Amniotic stem cell (primary cell): ENCODE measurements around the gene STARD3.

Source experiments
- DNase-seq: peaks from one replicate; lab custom pipeline; 2025; lab: John Stamatoyannopoulos, UW

The STARD3 gene

DNA sequence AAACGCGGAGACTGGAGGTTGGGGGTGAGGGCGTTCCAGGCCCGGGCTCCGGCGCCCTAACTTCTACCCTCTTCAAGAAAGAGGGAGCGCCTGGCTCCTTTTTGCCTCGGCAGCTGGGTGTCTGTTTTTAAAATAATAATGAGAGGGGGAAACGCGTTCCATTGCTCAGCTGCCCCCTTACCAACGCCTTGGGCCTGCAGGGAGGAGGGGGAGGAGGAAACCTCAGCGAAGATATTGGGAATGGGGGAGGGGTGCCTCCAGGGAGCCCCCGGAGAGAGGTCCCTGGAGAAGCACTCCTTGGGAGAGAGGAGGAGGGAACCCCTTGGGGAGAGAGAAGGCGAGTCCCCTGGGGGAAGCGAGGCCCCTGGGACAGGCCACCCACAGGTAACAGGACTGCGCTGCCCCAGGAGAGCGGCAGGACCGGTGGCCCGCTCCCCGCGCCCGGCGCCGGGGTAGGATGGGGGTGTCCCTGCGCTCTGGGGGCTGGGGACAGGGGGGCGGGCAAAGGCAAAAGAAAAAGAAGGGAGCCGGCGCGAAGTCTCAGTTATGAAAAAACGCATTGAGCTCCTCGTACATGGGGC is 31.9 kb upstream of the STARD3 start:
- no peak for DNase-seq

DNA sequence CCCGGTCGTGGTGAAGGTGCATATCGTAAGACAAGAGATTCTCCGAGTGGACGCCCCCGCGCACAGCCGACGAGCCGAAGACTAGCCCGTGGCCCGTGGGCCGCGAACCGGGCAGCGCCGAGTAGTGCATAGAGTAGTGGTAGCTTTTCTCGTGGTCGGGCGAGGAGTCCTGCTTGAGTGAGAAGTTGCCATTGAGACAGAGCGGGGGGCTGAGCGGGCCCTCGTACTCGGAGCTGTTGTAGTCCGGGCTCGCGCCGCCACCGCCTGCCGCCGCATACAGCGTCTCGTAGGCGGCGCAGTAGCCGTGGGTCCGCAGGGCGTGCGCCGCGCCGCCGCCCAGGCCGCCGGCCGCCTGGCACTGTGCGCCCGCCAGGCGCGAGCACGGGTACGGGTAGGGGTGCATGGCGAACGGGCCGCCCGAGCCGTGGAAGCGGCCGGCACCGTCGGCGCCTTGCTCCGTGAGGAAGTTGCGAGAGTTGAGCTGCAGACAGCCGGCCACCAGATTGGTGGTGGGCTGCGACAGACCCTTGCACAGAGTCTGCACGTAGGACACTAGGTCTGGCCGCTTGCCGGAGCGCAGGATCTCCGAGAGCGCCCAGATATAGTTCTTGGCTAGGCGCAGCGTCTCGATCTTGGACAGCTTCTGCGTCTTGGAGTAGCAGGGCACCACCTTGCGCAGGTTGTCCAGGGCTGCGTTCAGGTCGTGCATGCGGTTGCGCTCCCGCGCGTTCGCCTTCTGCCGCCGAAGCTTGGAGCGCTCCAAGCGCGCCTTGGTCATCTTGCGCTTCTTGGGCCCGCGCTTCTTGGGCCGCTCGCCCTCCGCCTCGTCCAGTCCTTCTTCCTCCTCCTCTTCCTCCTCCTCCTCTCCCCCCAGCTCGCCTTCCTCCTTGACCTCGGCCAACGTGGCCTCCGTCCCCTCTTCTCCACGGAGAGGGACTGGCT is 31.2 kb upstream of the STARD3 start:
- no peak for DNase-seq

DNA sequence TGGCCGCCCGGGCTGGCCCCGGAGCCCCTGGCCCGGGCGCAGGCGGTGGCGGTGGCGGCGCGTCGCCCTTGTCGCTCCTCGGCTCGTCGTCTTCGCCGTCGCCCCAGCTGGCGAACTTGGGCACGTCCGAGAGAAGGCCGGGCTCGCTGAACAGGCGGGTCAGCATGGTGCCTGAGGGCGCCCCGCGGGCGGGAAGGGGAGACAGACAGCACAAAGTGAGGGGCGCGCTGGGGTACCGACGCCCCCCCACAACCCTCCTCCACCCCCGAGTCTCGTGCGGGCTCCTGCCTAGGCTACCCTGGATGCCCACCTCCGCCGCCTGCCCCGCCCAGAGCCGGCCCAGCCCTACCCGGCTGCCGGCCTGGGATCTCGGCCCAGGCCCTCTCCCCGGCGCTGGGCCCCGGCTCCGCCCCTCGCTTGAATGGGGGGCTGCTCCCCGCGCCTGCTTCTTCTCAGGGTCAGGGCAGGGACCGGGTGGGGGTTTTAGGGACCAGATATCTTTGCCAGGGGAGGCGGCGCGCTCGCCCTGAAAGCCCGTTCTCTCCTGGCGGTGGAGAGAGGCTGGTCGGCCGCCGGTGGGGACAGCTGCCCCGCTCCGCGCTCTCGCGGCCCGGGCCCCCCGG is 30.4 kb upstream of the STARD3 start:
- no peak for DNase-seq

DNA sequence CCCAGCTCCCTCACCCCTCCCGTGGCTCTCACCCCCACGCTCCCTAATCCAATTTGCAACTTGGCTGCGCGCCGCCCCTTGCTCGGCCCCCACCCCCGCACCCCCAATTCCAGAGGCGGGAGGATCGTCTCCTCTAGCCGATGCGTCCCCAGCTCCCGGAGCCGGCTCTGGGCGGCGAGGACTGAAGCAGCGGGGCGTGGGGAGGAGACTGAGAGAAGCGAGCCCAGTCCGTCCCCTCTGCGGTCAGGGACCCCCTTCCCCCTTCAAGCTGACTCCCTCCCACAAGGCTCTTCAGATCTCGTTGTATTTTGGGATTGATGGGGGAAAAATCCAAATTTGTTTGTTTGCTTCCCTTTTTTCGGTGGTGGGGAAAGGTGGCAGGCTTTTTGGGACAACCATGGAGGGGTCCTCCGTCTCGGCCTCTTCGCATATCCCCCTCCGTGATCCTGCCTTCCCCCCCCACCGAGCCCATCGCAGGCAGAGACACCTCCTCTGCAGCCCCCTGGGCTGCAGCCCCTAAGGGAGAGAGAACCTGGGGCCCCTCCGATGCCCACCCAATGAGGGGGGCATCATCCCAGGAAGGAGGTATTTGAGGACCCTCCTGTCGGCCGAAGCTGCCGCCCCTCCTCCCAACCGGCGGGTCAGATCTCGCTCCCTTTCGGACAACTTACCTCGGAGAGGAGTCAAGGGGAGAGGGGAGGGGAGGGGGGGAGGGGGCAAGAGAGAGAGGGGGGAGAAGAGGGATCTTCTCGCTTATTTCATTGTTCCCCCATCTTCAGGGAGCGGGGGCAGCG is 29.7 kb upstream of the STARD3 start:
- no peak for DNase-seq

DNA sequence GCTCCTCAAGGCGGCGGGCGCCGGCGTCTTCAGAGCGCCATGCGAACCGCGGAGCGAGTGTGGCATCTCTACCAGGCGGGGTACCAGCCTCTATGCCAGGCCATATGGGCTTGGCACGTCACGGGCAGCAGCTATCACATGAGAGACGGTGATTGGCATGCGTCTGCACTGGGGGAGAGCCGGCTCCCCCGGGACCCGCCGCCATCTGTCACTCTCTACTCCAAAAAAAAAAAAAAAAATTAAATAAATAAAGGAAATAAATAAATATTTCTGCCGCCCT is 29.2 kb upstream of the STARD3 start, which contains the start of gene NEUROD2:
Gene NEUROD2, minus strand, starts transcription at position 70 of the 280 bp plus-strand sequence. CDS start 1,321 bp downstream, outside the sequence.
- no peak for DNase-seq

DNA sequence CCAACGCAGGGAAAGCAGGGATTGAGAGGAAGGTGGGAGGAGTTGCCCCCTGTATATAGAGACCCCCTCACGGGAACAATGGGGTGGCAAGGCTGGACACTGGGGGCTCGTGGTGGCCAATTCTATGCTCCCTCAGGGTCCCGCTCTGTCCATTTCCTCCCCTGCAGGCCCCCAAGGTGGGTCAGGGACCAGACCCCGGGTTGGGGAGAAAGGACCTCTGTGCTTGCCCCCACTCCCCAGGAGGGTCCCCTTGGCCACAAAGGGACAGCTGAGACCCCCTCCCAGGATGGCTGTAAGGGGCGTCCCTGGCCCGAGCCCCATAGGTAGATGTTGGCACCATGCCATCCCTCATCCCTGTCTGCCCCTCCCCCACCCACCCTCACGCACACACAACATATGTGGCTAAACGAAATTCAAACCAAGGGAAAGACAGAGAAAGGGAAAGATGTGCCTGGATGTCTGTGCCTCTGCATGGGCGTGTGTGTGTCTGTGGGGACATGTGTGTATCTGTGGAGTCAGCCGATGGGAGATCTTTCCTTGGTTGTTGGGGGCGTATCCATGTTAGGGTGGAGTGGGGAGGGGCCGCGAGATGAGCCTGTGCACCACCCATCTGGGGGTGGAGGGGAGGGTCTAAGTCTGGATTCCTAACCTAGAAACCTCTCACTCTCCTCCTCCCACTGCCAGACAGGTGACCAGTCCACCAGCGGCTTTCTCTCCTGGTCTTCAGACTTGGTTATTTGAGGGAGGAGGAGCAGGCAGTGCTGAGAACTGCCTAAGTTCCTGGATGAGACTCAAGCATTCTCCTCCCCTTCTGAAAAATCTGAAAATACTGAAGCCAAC is 28.6 kb upstream of the STARD3 start:
- no peak for DNase-seq

DNA sequence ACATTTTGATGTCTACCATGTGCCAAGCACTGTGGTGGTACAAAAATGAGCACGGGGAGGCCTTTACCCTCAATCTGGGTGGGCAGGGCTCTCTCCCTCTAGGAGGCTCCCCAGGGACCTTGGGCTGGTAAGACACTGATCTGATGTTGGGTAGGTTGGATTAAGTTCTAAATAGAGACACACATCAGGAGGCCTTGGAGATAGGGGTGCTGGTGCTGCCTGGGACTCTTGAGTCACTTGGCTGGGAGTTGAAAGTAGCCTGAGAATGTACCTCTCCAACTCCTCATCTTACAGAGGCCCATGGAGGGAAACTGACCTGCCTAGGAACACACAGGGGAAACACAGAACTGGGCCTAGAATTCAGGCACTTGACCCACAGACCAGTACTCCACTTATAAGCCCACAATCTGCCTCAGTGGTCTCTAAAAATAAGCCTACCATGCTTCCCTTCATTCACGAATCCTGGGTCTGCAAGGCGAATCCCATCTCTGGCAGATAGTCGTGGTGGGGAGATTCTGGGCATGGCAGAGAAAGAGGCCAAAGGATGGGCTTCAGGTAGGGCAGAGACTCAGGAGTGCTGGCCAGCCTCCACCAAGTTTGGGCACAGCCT is 27.4 kb upstream of the STARD3 start:
- no peak for DNase-seq

DNA sequence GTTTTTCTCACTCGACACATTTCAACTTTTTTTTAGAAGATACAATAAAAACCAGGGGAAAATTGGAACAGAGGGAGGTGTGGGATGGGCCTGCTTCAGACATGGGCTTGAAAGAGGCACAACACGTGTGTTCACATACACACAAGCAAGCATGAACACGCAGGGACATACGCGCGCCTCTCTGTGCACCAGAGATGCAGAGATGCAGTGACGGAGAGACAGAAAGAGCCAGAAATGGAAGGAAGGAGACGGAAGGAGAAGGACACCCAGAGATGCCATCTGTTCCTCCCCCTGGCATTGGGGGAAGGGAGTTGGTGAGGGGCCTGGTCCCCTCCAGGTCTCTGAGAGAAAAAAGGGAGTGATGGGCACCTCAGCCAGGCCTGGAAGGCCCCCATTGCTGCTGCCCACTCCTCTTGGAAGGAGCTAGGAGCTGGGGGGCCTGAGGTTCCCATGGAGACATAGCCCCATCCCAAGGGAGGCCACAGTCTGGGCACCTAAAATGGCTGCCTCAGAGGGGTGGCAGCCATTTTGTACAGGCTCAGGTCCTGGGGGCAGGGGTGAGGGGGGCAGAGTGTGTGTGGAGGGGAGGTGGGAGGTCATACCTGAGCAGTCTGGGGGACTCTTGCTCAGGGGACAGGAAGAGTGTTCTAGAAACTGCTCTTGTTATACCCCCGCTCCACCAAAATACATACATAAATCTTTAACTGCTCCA is 25.4 kb upstream of the STARD3 start:
- no peak for DNase-seq

DNA sequence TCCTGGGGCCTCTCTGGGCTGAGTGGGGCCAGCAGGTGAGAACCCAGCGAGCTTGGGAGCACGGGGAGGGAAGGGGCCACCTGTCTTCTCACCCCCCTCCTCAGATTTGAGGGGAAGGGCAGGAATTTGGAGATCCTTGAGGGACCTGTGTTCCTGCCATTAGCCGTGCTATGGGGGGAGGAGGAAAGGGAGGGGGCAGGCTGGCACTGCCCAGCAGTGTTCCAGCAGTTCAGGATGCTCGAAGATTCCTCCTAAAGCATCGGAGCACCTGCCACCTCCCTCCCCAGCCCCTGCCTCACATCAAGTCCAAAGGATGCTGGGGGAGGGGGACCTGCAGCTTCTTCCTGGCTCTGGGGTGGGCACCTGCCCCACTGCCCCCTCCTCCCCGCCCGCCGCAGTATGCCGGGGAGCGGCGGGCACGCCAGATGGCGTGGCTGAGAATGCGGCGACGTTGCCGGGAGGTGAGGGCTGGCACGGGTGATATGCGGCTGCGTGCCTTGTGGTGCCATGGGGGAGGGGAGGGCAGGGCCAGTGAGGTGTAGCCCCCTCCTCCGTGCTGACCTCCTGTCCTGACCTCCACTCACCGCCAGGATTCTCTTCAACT is 24.6 kb upstream of the STARD3 start:
- no peak for DNase-seq

DNA sequence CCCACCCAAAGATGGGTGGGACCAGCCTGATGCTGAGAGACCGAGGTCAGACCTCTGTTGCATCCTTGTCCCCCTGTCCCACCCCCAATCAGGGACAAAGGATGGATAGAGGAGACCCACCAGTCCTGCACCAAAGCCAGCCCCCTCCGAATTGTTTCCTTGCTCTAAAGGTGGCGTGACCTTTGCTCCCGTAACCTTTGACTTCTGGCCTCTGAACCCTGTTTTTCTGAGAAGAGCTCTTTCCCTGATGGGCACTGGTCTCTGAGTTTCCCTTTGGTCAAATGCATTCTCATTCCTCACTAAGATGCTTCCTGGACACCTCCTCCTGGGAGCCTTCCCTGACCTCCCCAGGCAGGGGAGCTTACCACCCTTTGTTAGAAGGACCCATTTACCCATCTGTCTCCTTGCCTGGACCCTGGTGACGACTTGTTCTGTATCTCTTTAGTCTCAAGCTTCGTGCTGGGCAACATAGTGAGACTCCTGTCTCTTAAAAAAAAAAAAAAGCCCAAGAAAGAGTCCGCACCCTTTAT is 23.9 kb upstream of the STARD3 start:
- no peak for DNase-seq

DNA sequence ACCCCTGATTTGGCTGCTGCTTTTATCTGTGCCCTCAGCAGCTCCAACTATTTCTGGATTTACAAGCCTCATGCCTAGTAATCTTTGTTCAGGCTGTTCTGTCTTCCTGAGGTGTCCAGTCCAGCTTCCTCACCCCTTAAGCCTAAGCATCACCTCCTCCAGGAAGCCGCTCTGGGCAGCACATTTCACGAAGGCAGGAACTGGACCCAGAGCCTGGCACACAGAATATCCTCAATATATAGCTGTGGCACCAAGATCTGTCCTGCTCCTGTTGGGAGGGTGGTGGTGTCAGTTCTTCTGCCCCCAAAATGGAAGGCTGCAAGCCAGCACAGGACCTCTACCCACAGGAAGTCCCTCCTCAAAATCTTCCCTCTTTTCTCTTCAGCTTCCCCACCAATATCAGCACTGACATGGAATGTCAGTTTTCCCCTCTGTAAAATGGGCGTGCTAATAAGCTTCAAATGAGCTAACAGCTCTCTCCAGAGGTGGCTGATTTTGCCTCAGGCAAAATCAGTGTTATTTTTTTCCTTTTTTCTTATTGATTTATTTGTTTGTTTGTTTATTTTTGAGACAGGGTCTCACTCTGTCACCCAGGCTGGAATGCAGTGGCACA is 22.3 kb upstream of the STARD3 start:
- no peak for DNase-seq

DNA sequence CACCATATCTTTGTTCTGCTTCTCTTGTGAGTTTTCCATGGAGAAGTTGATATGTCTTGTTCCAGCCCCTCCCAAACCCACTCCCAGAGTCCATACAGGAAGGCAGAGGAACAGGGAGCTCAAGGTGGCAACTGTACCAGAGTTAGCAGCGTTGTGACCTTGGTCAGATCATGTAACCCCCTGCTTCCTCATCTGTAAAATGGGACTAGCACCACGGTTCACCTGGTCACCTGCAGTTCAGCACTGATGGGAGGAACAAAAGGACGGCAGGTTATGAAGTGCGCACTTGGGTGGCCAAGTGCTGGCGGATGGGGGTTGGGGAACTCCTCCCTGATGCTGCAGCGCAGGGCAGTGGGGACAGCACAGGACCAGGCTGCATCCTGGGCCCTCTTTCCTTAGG is 21.5 kb upstream of the STARD3 start:
- DNase-seq, result no peak

DNA sequence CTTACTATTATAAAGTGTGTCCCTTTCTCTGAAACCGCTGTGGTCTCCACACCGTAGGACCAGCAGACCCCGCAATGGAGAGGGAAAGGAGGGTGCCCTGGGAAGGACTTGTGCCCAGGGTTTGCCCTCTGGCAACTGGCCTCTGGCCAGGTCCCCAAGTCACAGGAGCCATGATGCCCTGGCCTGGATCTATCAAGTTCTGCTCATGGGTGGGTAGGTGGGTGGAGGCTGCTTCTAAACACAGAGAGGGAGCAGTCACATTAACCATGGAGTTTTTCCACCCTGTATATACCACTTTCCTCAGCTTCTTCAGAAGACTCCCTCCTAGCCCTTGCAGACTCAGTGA is 19.9 kb upstream of the STARD3 start:
- DNase-seq, result no peak

DNA sequence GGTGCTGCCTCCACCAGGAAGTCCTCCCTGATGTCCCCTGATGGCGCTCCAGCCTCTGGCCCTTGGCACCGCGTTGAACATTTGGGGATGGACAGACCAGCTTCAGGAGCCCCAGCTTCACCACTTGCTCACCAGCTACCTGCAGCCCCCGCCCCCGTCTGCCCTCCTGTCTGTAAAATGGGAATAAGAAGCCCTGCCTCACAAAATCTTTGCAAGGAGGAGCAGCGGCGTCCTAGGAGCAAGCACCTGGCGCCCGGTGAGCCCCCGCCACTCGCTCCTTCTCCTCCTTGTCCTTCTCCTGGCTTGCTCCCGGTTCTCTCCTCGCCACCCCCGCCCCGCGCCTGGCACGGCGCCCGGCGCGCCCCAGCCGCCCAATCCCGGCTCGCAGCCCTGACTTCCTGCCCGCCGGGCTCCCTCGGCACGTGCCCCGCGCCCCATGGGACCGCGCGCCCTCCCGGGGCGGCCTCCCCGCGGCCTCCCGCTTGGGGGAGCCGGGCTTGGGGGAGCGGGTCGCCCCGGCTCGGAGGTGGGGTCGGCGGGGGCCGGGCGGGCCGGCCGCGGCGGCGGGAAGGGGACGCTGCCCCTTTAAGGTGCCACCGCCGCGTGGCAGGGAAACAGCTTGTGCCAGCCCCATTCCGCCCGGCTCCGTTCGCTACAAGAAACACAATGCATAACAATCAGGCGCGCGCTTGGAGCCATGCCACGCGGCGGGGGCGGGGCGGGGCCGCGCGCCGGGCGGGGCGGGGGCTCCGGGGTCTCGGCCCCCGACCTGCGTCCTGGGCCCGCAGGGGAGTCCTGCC is 19.3 kb upstream of the STARD3 start:
- DNase-seq, result no peak

DNA sequence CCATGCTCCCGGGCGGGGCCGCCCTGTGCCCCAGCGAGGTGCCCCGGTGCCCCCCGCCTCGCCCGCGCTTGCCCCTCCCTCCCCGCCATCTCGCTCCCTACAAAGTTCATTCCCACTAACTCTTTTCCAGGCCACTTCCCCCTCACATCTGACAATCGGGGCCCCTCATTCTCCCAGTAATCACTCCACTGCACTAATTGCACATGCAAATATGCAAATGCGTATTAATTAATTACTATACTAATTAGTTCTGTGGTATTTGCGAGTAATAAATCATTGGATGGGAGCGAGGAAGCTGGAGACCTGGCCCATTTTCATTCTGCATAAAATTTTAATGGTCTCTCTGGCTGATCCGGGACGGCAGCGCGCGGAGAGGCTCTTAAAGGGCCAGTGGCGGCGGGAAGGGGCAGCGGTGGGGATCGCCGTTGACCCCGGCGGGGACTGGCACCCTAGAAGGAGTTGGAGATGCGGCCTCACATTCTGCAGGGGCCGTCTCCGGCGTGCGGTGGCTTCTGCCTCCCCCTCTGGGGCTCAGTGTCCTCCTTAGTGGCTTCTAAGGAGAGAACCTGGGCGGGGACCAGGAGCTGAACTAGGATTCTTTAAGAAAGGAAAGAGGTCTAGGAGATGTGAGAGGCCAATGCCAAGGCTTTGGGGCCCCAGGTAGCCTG is 18.6 kb upstream of the STARD3 start:
- DNase-seq, result no peak

DNA sequence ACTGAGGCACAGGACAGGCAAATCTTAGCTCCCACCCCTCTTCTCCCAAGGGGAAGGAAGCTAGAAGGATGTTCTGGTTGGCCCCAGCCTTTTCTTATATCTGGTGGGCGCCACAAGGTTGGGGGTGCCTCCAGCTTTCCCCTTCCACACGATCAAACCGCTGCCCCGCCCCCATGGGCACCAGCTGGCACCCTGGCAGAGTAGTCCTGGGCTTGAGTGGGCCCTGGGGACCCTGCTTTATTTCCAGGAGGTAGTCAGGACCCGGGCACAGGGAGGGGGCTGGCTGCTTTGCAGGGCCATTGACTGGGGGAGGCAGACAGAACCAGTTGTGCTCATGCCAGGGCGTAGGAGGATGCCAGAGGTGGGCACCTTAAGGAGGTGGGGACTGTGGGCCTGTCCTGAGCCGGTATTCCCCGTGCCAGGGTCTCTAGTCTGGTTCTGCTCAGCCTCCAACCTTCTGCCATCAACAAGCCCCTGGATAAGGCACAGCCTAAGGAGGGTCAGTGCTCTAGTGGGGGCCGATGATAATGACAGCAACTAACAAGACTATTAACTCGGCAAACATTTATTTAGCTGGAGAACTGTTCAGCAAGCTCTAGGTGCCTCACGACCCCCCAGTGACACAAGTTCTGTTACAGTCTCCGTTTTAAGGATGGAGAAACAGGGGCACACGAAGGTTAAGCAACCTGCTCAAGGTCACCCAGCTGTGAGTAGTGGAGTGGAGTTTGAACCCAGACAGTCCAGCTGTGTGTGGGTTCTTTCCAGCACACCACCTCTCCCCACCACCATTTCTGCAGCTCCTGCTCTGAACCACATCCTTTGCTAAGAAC is 17.8 kb upstream of the STARD3 start:
- DNase-seq, result no peak

DNA sequence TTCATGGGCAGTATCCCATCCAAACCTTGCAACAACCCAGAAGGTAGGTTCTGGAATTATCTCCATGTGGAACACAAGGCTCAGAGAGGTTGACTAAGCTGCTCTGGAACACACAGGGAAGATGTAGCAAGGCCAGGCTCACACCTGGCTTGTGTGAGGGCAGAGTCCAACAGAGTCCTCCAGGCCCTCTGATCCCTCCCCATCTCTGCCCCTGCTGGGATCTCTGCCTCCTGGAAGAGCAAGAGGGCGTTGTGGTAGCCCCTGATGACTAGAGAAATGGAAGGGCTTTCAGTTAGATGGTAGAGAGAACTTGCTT is 17.2 kb upstream of the STARD3 start:
- DNase-seq, result no peak
